Psoas muscle (tissue), 8 donors: ENCODE results near the gene SCTR. TPM values are rescaled to one million over a fixed set of nuclear protein-coding genes. Genes with fewer than 3 reads are reported as not detected.

Experiments
- ATAC-seq, 4 donors: fragments of 200-7000 bp; cut with Tn5 transposase; one replicate each; pipeline ENCODE4 v1.9.1; 2020; ENCODE audit warnings: moderate library complexity in 3 of 4, mild to moderate bottlenecking in 2 of 4
- DNase-seq, 2 donors: peaks; one replicate each; pipeline ENCODE4 v3.0.0-alpha.2; 2020
- H3K27ac ChIP-seq: fragments of 200-600 bp; one replicate; pipeline ENCODE4 v1.8.0; 2022
- H3K27me3 ChIP-seq, 3 donors: fragments of 200-600 bp in 1 of 3; one replicate each; pipeline versions ENCODE4 v1.6.1 to v1.8.0; 2013 to 2022; ENCODE audit warnings: low read length in 2 of 3, mild to moderate bottlenecking in 2 of 3, moderate library complexity in 1 of 3; ENCODE audit not compliant: insufficient read depth in 3 of 3
- H3K36me3 ChIP-seq, 2 donors: fragments of 200-600 bp in 1 of 2; one replicate each; pipeline versions ENCODE4 v1.6.1 to v1.8.0; 2013 to 2022; ENCODE audit warnings: low read depth in 1 of 2, mild to moderate bottlenecking in 1 of 2, moderate library complexity in 1 of 2; ENCODE audit not compliant: insufficient read depth in 1 of 2
- H3K4me1 ChIP-seq: fragments of 200-600 bp; one replicate; pipeline ENCODE4 v1.8.0; 2022
- H3K4me3 ChIP-seq: fragments of 200-600 bp; one replicate; pipeline ENCODE4 v1.8.0; 2022; ENCODE audit warnings: mild to moderate bottlenecking
- H3K9me3 ChIP-seq: fragments of 200-600 bp; one replicate; pipeline ENCODE4 v1.8.0; 2022
- CTCF ChIP-seq: fragments of 200-600 bp; IDR thresholded peaks from one replicate; pipeline ENCODE4 v1.8.0; 2022; ENCODE audit warnings: antibody characterized with exemption
- WGBS, 3 donors: extraction: QIAGEN DNeasy Blood & Tissue Kit; methylation state at CpG; one replicate each; pipeline versions ENCODE4 v1.1.6 to v1.1.7; 2013; 5-methylcytosine and 5-hydroxymethylcytosine counted together
- intact Hi-C, 2 donors: fragments of 100-400 bp; cut with DNase I; formaldehyde crosslinking; loops; one replicate each; pipeline versions ENCODE4 v1.11.0 to v1.14.2; 2022
- polyA plus RNA-seq, 3 donors: library from polyadenylated mRNA; stranded (reverse); fragments of 200-250 nt; gene quantifications; one replicate each; pipeline ENCODE4 v1.2.3, GENCODE V29; 2013
- total RNA-seq, 4 donors: library from RNA; stranded (reverse); fragmentation: NEBNext Ultra II Directional in 2 of 4; extraction: Animal tissue kit (Norgen Biotek cat#: 25700) in 2 of 4; gene quantifications; one replicate each; pipeline versions ENCODE4 v1.2.1 to v1.2.4, GENCODE V29; 2021 to 2023
- donor health status: healthy with polysubstance abuse.
- donor health status: DM: no; HTN: no; CAD: no; lungs with moderate emphysema.
- donor health status: Bipolar disorder and iron deficiency.
- donor health status: healthy.
- donor health status: DM: yes; HTN: yes; CAD: no.
- donor health status: DM: no; HTN: no; CAD: no.
- donor health status: DM: no; HTN: no; CAD: no.
- donor health status: DM: yes; HTN: yes; CAD: no.

The SCTR gene
- total and polyA plus RNA-seq, 7 donors, result 0.12 to 1.3 (median 0.57) TPM; not detected in 4

- Histone ChIP-seq H3K27me3 (peaks cover 0 to 31% (median 3%) of the 10 kb centered on the region in 3 donors), H3K9me3 (no peaks in the 10 kb centered on the region), H3K27ac (no peak overlapping the region), H3K4me1 (no peaks in the 10 kb centered on the region), H3K4me3 (no peak overlapping the region), H3K36me3 (no peaks in the 10 kb centered on the region)
- TF ChIP-seq CTCF, result no peak
- ATAC-seq (peak in 1 of 4 donors; percentile 56), DNase-seq (no peak)
- WGBS, 3 donors, result 73 to 78% (median 74%) methylated on average over 11 of the region's 11 CpGs
- intact Hi-C loops, result no loop called here
Measured at GRCh38 chr2:119521433-119522050, 2.7 kb downstream of the SCTR start.

GRCh38 chr2:119520696-119521432, 3.4 kb downstream of the SCTR start:
- ATAC-seq, result no peak
- intact Hi-C loops, result no loop called here

GRCh38 chr2:119519057-119519408, 5.2 kb downstream of the SCTR start:
- Histone ChIP-seq H3K36me3 (no peaks in the 10 kb centered on the region), H3K27me3 (peaks cover 0 to 17% (median under 1%) of the 10 kb centered on the region in 3 donors), H3K27ac (no peak overlapping the region), H3K4me1 (no peaks in the 10 kb centered on the region), H3K9me3 (no peaks in the 10 kb centered on the region), H3K4me3 (no peak overlapping the region)
- no peak for TF ChIP-seq CTCF
- no peak for DNase-seq
- no peak for ATAC-seq
- intact Hi-C loops, result no loop called here
- WGBS, 3 donors, result 93 to 97% (median 96%) methylated on average over 10 of the region's 10 CpGs

More at GRCh38 chr2:119520696-119521432, 3.4 kb downstream of the SCTR start:
- no peak overlapping the region for H3K27ac ChIP-seq
- no peak for TF ChIP-seq CTCF
- no peak overlapping the region for H3K4me3 ChIP-seq
- no peak for DNase-seq
- no peaks in the 10 kb centered on the region for H3K4me1 ChIP-seq
- H3K36me3 ChIP-seq, result no peaks in the 10 kb centered on the region
- H3K9me3 ChIP-seq, result no peaks in the 10 kb centered on the region
- WGBS, 3 donors, result 74 to 87% (median 77%) methylated on average over 3 of the region's 3 CpGs
- peaks cover 0 to 31% (median 3%) of the 10 kb centered on the region in 3 donors for H3K27me3 ChIP-seq

GRCh38 chr2:119518401-119519056, 5.8 kb downstream of the SCTR start:
- TF ChIP-seq CTCF, result no peak
- no peaks in the 10 kb centered on the region for H3K36me3 ChIP-seq
- no peaks in the 10 kb centered on the region for H3K4me1 ChIP-seq
- 85 to 91% (median 90%) methylated on average over 10 of the region's 10 CpGs for WGBS, 3 donors
- ATAC-seq, result no peak
- intact Hi-C loops, result no loop called here
- H3K4me3 ChIP-seq, result no peak overlapping the region
- no peak overlapping the region for H3K27ac ChIP-seq
- H3K27me3 ChIP-seq, result peaks cover 0 to 12% (median 0%) of the 10 kb centered on the region in 3 donors
- H3K9me3 ChIP-seq, result no peaks in the 10 kb centered on the region
- DNase-seq, result no peak
